ENCODE measurements around the gene TRRAP. TPM values are rescaled to one million over a fixed set of nuclear protein-coding genes. Genes with fewer than 3 reads are reported as not detected.

The TRRAP gene
- total RNA-seq, 2 donors from 2014 or later = 59.1 to 69.5 TPM

- ATAC-seq (replicated peaks) = no peak
- Mint-ChIP-seq H3K4me1 (peaks cover 5% of the 10 kb centered on the region), H3K36me3 (ENCODE audit: low read depth) (peaks cover 100% of the 10 kb centered on the region), H3K27me3 (no peaks in the 10 kb centered on the region), H3K27ac (peak overlapping the region; percentile 76), H3K9me3 (peaks cover 4% of the 10 kb centered on the region), H3K4me3 (no peak overlapping the region)
Observed at GRCh38 chr7:98985945-98986344, 107.6 kb downstream of the TRRAP start.

GRCh38 chr7:98988641-98989040, 110.3 kb downstream of the TRRAP start:
- H3K4me1 Mint-ChIP-seq = peaks cover 5% of the 10 kb centered on the region
- H3K36me3 Mint-ChIP-seq (ENCODE audit: low read depth) = peaks cover 100% of the 10 kb centered on the region
- H3K27me3 Mint-ChIP-seq = no peaks in the 10 kb centered on the region
- no peak for ATAC-seq (replicated peaks)
- H3K27ac Mint-ChIP-seq = no peak overlapping the region
- H3K9me3 Mint-ChIP-seq = peaks cover 4% of the 10 kb centered on the region
- no peak overlapping the region for H3K4me3 Mint-ChIP-seq

DNA sequence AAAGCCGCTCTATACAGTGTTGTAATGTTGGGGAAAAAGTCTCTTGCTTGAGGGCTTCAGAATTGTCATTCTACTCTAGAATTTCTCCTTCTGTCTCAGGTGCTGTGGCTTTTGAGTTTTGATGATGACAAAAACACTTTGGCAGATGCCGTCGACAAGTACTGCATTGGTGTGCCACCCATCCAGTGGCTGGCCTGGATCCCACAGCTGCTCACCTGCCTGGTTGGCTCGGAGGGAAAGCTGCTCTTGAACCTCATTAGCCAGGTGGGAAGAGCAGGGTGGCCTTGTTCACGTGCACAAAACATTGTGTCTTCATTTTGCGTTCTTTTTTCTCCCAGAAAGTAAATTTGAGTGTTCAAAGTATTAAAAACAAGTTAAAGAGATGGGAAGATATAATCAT, 112.0 kb downstream of the TRRAP start:
- peaks cover 5% of the 10 kb centered on the region for H3K4me1 Mint-ChIP-seq
- H3K36me3 Mint-ChIP-seq (ENCODE audit: low read depth) = peaks cover 98% of the 10 kb centered on the region
- H3K27ac Mint-ChIP-seq = no peak overlapping the region
- H3K27me3 Mint-ChIP-seq = no peaks in the 10 kb centered on the region
- no peak overlapping the region for H3K4me3 Mint-ChIP-seq
- ATAC-seq (replicated peaks) = no peak
- peaks cover 4% of the 10 kb centered on the region for H3K9me3 Mint-ChIP-seq

DNA sequence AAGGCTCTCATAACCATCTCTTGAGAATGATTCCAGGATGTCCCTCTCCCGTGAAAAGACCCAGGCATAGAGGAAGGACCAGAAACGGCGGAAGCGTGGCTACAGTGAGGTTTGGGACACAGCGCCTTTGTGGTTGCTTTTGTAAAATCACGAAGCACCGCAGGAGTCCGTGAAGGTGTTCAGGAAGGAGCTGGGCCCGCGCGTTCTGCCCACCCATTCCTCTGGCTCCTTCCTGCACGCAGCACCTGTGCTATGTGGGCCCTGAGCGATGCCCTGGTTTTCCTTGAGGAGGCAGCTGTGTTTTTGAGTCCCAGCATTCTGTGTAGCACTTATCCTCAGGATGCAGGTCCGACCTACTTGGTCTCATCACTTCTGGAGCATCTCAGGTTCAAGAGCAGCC, 112.8 kb downstream of the TRRAP start:
- no peak overlapping the region for H3K27ac Mint-ChIP-seq
- ATAC-seq (replicated peaks) = no peak
- peaks cover 13% of the 10 kb centered on the region for H3K4me1 Mint-ChIP-seq
- H3K9me3 Mint-ChIP-seq = no peaks in the 10 kb centered on the region
- H3K27me3 Mint-ChIP-seq = no peaks in the 10 kb centered on the region
- no peak overlapping the region for H3K4me3 Mint-ChIP-seq
- H3K36me3 Mint-ChIP-seq (ENCODE audit: low read depth) = peaks cover 98% of the 10 kb centered on the region

GRCh38 chr7:98992076-98992475, 113.7 kb downstream of the TRRAP start:
- no peaks in the 10 kb centered on the region for H3K27me3 Mint-ChIP-seq
- H3K9me3 Mint-ChIP-seq = no peaks in the 10 kb centered on the region
- no peak overlapping the region for H3K4me3 Mint-ChIP-seq
- H3K4me1 Mint-ChIP-seq = peaks cover 14% of the 10 kb centered on the region
- H3K27ac Mint-ChIP-seq = peak overlapping the region; percentile 62
- H3K36me3 Mint-ChIP-seq (ENCODE audit: low read depth) = peaks cover 97% of the 10 kb centered on the region
- ATAC-seq (replicated peaks) = no peak

GRCh38 chr7:98993024-98993897, 114.9 kb downstream of the TRRAP start:
- Mint-ChIP-seq H3K27ac (no peak overlapping the region), H3K4me3 (no peak overlapping the region), H3K4me1 (peaks cover 9% of the 10 kb centered on the region), H3K27me3 (no peaks in the 10 kb centered on the region), H3K36me3 (ENCODE audit: low read depth) (peaks cover 95% of the 10 kb centered on the region), H3K9me3 (no peaks in the 10 kb centered on the region)
- ATAC-seq (replicated peaks) = no peak

DNA sequence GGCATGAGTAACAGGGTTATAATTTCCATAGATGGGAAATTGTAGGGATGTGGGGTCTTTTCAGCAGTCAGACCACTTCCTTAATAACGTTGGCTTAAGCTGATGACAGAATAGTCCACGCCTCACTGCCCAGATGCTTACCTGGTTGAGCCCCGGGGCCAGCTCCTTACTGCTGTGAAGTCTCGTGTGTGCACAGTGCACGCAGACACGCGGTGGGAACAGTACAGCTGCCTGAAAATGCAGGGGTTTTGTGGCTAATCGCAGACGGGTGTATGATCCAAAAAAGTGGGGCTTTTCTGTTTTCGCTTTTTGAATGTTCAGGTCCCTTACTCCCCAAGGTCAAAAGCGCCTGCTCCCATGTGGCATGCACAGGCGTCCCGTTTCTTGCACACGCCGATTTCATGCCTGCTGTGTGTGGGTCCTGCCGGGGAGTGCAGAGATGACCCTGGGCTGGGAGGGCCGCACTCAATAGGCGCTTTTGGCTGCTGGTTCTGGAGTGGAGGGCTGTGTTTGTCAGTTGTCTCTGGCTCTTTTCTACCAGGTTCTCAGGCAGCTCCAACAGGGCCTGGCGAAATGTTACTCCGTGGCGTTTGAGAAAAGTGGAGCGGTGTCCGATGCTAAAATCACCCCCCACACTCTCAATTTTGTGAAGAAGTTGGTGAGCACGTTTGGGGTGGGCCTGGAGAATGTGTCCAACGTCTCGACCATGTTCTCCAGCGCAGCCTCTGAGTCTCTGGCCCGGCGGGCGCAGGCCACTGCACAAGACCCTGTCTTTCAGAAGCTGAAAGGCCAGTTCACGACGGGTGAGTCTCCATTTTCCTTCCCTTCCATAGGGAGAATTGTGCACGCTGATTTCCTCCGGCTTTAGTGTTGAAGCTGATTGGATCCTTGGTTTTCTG, 116.0 kb downstream of the TRRAP start:
- Mint-ChIP-seq H3K27me3 (no peaks in the 10 kb centered on the region), H3K4me3 (no peak overlapping the region), H3K4me1 (peaks cover 9% of the 10 kb centered on the region), H3K27ac (no peak overlapping the region), H3K36me3 (ENCODE audit: low read depth) (peaks cover 95% of the 10 kb centered on the region), H3K9me3 (no peaks in the 10 kb centered on the region)
- ATAC-seq (replicated peaks) = no peak

DNA sequence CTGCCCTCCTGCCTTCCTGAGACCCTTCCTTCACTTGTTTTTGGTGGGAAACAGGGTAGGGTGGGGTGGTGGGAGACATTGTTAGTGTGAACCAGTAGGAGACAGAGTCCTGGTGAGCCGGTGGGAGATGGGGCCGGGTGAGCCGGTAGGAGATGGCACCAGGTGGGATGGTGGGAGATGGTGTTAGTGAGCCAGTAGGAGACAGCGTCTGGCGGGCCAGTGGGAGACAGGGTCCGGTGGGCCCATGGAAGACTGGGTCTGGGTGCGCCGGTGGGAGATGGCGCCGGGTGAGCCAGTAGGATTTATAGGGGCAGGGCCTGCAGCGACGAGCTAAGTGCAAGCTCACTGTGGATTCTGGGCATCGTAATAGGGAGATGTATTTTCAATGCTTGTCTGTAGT, 116.8 kb downstream of the TRRAP start:
- Mint-ChIP-seq H3K9me3 (no peaks in the 10 kb centered on the region), H3K4me3 (no peak overlapping the region), H3K27ac (peak overlapping the region; percentile 62), H3K36me3 (ENCODE audit: low read depth) (peaks cover 95% of the 10 kb centered on the region), H3K4me1 (peaks cover 9% of the 10 kb centered on the region), H3K27me3 (no peaks in the 10 kb centered on the region)
- ATAC-seq (replicated peaks) = no peak

- H3K4me1 Mint-ChIP-seq = peaks cover 9% of the 10 kb centered on the region
- ATAC-seq (replicated peaks) = peak; percentile 16
- H3K27ac Mint-ChIP-seq = peak overlapping the region; percentile 62
- no peaks in the 10 kb centered on the region for H3K27me3 Mint-ChIP-seq
- peaks cover 95% of the 10 kb centered on the region for H3K36me3 Mint-ChIP-seq (ENCODE audit: low read depth)
- H3K4me3 Mint-ChIP-seq = no peak overlapping the region
- no peaks in the 10 kb centered on the region for H3K9me3 Mint-ChIP-seq
Observed at GRCh38 chr7:98995523-98996149, 117.3 kb downstream of the TRRAP start.

GRCh38 chr7:98996150-98996552, 117.8 kb downstream of the TRRAP start:
- Mint-ChIP-seq H3K4me1 (peaks cover 9% of the 10 kb centered on the region), H3K9me3 (no peaks in the 10 kb centered on the region), H3K27me3 (no peaks in the 10 kb centered on the region), H3K36me3 (ENCODE audit: low read depth) (peaks cover 95% of the 10 kb centered on the region), H3K27ac (peak overlapping the region; percentile 62), H3K4me3 (no peak overlapping the region)
- peak; percentile 74 for ATAC-seq (replicated peaks)

- no peaks in the 10 kb centered on the region for H3K9me3 Mint-ChIP-seq
- no peak overlapping the region for H3K4me3 Mint-ChIP-seq
- H3K27ac Mint-ChIP-seq = no peak overlapping the region
- H3K36me3 Mint-ChIP-seq (ENCODE audit: low read depth) = peaks cover 95% of the 10 kb centered on the region
- no peaks in the 10 kb centered on the region for H3K27me3 Mint-ChIP-seq
- ATAC-seq (replicated peaks) = no peak
- H3K4me1 Mint-ChIP-seq = peaks cover 9% of the 10 kb centered on the region
Observed at GRCh38 chr7:98997846-98998245, 119.5 kb downstream of the TRRAP start.

DNA sequence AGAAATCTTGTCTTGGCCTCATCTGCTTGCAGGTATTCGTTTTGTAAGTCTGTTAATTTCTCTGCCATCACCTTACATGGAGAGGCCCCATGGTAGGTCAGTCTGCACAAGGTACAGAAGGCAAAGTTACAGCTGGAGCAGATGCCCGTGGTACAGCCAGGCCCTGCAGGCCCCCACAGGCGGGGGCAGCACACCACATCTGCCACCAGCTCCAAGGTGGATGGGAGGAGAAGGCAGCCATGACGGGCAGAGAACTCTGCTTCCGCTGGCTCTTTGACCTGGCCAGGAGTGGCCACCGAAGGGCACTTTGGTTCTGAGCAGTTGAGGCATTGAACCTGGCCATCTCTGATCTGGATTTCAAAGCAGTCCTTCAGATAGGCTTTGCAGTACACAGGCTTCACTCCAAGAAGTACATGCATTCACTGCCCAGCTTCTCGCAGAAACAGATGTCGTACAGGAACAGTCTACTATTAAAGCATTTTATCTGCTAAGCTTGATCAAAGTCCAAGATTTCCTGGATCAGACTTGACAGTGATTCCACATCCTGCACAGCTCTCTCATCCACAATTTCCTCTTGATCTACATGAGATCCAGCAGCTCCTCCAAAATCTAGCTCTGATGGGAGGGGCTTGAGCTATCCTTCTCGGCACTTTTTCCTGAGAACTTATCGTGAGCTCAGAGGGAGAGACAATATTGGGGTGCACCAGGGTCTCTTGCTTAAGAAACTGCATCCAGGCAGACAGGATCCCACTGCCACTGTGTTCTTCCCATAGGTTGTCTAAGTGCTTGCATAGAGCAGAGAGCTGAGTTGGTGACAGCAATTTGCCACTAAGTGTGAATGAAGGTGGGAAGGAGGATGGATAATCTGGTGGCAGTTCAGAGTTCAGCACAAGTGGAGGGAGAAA, 120.7 kb downstream of the TRRAP start:
- H3K36me3 Mint-ChIP-seq (ENCODE audit: low read depth) = peaks cover 97% of the 10 kb centered on the region
- no peak overlapping the region for H3K4me3 Mint-ChIP-seq
- no peaks in the 10 kb centered on the region for H3K9me3 Mint-ChIP-seq
- no peak for ATAC-seq (replicated peaks)
- peaks cover 9% of the 10 kb centered on the region for H3K4me1 Mint-ChIP-seq
- H3K27me3 Mint-ChIP-seq = no peaks in the 10 kb centered on the region
- H3K27ac Mint-ChIP-seq = peak overlapping the region; percentile 51

GRCh38 chr7:99000196-99000903, 122.0 kb downstream of the TRRAP start:
- no peak overlapping the region for H3K27ac Mint-ChIP-seq
- peaks cover 97% of the 10 kb centered on the region for H3K36me3 Mint-ChIP-seq (ENCODE audit: low read depth)
- peaks cover 9% of the 10 kb centered on the region for H3K4me1 Mint-ChIP-seq
- no peaks in the 10 kb centered on the region for H3K27me3 Mint-ChIP-seq
- H3K4me3 Mint-ChIP-seq = no peak overlapping the region
- ATAC-seq (replicated peaks) = no peak
- no peaks in the 10 kb centered on the region for H3K9me3 Mint-ChIP-seq

Data from activated T-helper 17 cell treated with anti-CD3 and anti-CD28 coated beads, Interleukin-2, amount 50 U/mL, for 72 hours (primary cell).